Stimulated activated CD8-positive, alpha-beta memory T cell treated with anti-CD3 and anti-CD28 coated beads, Interleukin-4, amount 100 ng/mL, for 48 hours (primary cell): ENCODE results near the gene KCNJ16.
"Not testable (repeated sequence)": the region's sequence is repeated elsewhere in the genome, so short reads cannot be mapped to it uniquely, and the experiment has no call there.

Experiments used
- DNase-seq: peaks from one replicate; pipeline ENCODE4 v3.0.0-alpha.2; 2020

KCNJ16 gene

GRCh38 chr17:70074956-70075355, at the start of gene KCNJ16:
Gene KCNJ16 (plus strand): TSS chr17:70075225. CDS start chr17:70132088, 56,863 bp downstream.
- DNase-seq, result no peak

GRCh38 chr17:70028397-70028796, 46.6 kb upstream of the KCNJ16 start:
- no peak for DNase-seq

GRCh38 chr17:70028978-70029767, 45.9 kb upstream of the KCNJ16 start:
- no peak for DNase-seq

- DNase-seq, result no peak
Measured at GRCh38 chr17:70030371-70030770, 44.7 kb upstream of the KCNJ16 start.

GRCh38 chr17:70031341-70031740, 43.7 kb upstream of the KCNJ16 start:
- DNase-seq, result no peak

- DNase-seq, result no peak
Measured at GRCh38 chr17:70033165-70033564, 41.9 kb upstream of the KCNJ16 start.

GRCh38 chr17:70034158-70034557, 40.9 kb upstream of the KCNJ16 start:
- DNase-seq, result no peak

- DNase-seq, result no peak
Measured at GRCh38 chr17:70037498-70037897, 37.5 kb upstream of the KCNJ16 start.

- no peak for DNase-seq
Measured at GRCh38 chr17:70040336-70040735, 34.7 kb upstream of the KCNJ16 start.

GRCh38 chr17:70041061-70041460, 34.0 kb upstream of the KCNJ16 start:
- DNase-seq, result no peak

GRCh38 chr17:70041540-70041939, 33.5 kb upstream of the KCNJ16 start:
- DNase-seq, result no peak

GRCh38 chr17:70045780-70046179, 29.2 kb upstream of the KCNJ16 start:
- DNase-seq, result not testable (repeated sequence)

- DNase-seq, result no peak
Measured at GRCh38 chr17:70047619-70048419, 27.2 kb upstream of the KCNJ16 start.

GRCh38 chr17:70049801-70050591, 25.0 kb upstream of the KCNJ16 start:
- no peak for DNase-seq

- DNase-seq, result no peak
Measured at GRCh38 chr17:70050931-70051330, 24.1 kb upstream of the KCNJ16 start.

- no peak for DNase-seq
Measured at GRCh38 chr17:70053241-70054234, 21.5 kb upstream of the KCNJ16 start.

GRCh38 chr17:70055000-70055399, 20.0 kb upstream of the KCNJ16 start:
- no peak for DNase-seq

- no peak for DNase-seq
Measured at GRCh38 chr17:70059071-70059470, 16.0 kb upstream of the KCNJ16 start.

- DNase-seq, result no peak
Measured at GRCh38 chr17:70059649-70060048, 15.4 kb upstream of the KCNJ16 start.

GRCh38 chr17:70060415-70060814, 14.6 kb upstream of the KCNJ16 start:
- no peak for DNase-seq

- DNase-seq, result no peak
Measured at GRCh38 chr17:70067134-70067533, 7.9 kb upstream of the KCNJ16 start.
